A549 (cell line): Measurements from ENCODE around the gene ALX3. TPM values are rescaled to one million over a fixed set of nuclear protein-coding genes. Genes with fewer than 3 reads are reported as not detected.

Source experiments
- ATAC-seq, 2 experiments: fragments of 200-7000 bp in 1 of 2; fragments of >200 bp in 1 of 2; cut with Nextera tagmentation in 1 of 2; cut with Tn5 transposase in 1 of 2; 3 replicates each; pipeline versions ENCODE4 v1.8.0 to v1.9.1; 2018 to 2020; ENCODE audit warnings: mild to moderate bottlenecking in 1 of 2, moderate library complexity in 1 of 2
- CTCF ChIA-PET: fragments of 300-600 bp; sonication (Branson Sonifier 250); formaldehyde crosslinking; extraction: SDS; loops from one replicate; lab custom pipeline; 2021; ENCODE audit warnings: antibody characterized with exemption, inconsistent platforms; lab: Yijun Ruan, JAX
- POLR2A ChIA-PET: fragments of 350-600 bp; formaldehyde crosslinking; extraction: SDS; loops from one replicate; lab custom pipeline; 2021; ENCODE audit warnings: antibody characterized with exemption, inconsistent platforms; lab: Yijun Ruan, JAX
- DNase-seq, 2 experiments: peaks; one replicate each; pipeline versions ENCODE4 v3.0.0 to v3.0.0-alpha.2; 2011 to 2016; ENCODE audit warnings: low read depth in 1 of 2, low spot score in 1 of 2
- FAIRE-seq: peaks from 2 replicates; lab custom pipeline; 2011; peaks lifted over from hg19 to GRCh38; lab: Jason Lieb, UNC
- H3K27ac ChIP-seq, 2 experiments: fragments of >200 bp; sonication (Bioruptor Twin); formaldehyde crosslinking; 3 replicates each; pipeline ENCODE4 v1.5.1; 2016 to 2017
- H3K4me1 ChIP-seq: fragments of >200 bp; sonication (Bioruptor Twin); formaldehyde crosslinking; 3 replicates; pipeline ENCODE4 v1.6.1; 2016
- H3K4me2 ChIP-seq: fragments of >200 bp; sonication (Bioruptor Twin); formaldehyde crosslinking; 3 replicates; pipeline ENCODE4 v1.6.1; 2016
- H3K4me3 ChIP-seq: fragments of >200 bp; sonication (Bioruptor Twin); formaldehyde crosslinking; 3 replicates; pipeline ENCODE4 v1.5.1; 2016
- H3K9me3 ChIP-seq: fragments of >200 bp; sonication (Bioruptor Twin); formaldehyde crosslinking; 3 replicates; pipeline ENCODE4 v1.6.1; 2016
- ATOH8 ChIP-seq: fragments of 250-450 bp; sonication (Bioruptor Pico); IDR thresholded peaks from 2 replicates; pipeline ENCODE4 v1.5.0; 2020; ENCODE audit warnings: low read depth, mild to moderate bottlenecking, moderate library complexity
- CBX2 ChIP-seq: fragments of 200-600 bp; sonication (generic); IDR thresholded peaks from 2 replicates; pipeline ENCODE4 v1.6.1; 2016; ENCODE audit warnings: low read depth, mild to moderate bottlenecking, borderline replicate concordance
- EHF ChIP-seq: fragments of 250-450 bp; sonication (Bioruptor Pico); IDR thresholded peaks from 2 replicates; pipeline ENCODE4 v1.5.0; 2020; ENCODE audit warnings: mild to moderate bottlenecking
- EHMT2 ChIP-seq: fragments of 200-600 bp; sonication (generic); IDR thresholded peaks from 2 replicates; pipeline ENCODE4 v1.6.1; 2016; ENCODE audit warnings: antibody characterized with exemption, low read depth, mild to moderate bottlenecking, moderate library complexity
- FOSB ChIP-seq: fragments of 250-450 bp; sonication (Bioruptor Pico); IDR thresholded peaks from 2 replicates; pipeline ENCODE4 v1.5.0; 2020; ENCODE audit warnings: mild to moderate bottlenecking, moderate library complexity
- FOXS1 ChIP-seq: fragments of 250-450 bp; sonication (Bioruptor Pico); IDR thresholded peaks from 2 replicates; pipeline ENCODE4 v1.5.0; 2020; ENCODE audit warnings: mild to moderate bottlenecking, moderate library complexity
- GATA3 ChIP-seq: IDR thresholded peaks from 2 replicates; pipeline ENCODE4 v1.6.1; 2012; ENCODE audit warnings: borderline replicate concordance
- HOXA7 ChIP-seq: fragments of 250-450 bp; sonication (Bioruptor Pico); IDR thresholded peaks from 2 replicates; pipeline ENCODE4 v1.5.0; 2020; ENCODE audit warnings: mild to moderate bottlenecking, moderate library complexity
- JUN ChIP-seq, 2 experiments: fragments of >200 bp; sonication (Bioruptor Twin); formaldehyde crosslinking; IDR thresholded peaks; 2 replicates in 1 of 2; 3 replicates in 1 of 2; pipeline ENCODE4 v1.6.1; 2016 to 2017
- KDM1A ChIP-seq: fragments of 200-600 bp; sonication (generic); IDR thresholded peaks from 2 replicates; pipeline ENCODE4 v1.6.1; 2016; ENCODE audit warnings: low read depth, mild to moderate bottlenecking
- MAFK ChIP-seq: fragments of 450-650 bp; IDR thresholded peaks from 2 replicates; pipeline ENCODE4 v1.6.1; 2014; ENCODE audit not compliant: partially characterized antibody
- MAZ ChIP-seq: fragments of 150-350 bp; IDR thresholded peaks from 2 replicates; pipeline ENCODE4 v1.6.1; 2014; ENCODE audit warnings: antibody characterized with exemption, low read depth, low read length, borderline replicate concordance
- MYC ChIP-seq: IDR thresholded peaks from 2 replicates; pipeline ENCODE4 v1.6.1; 2012; ENCODE audit warnings: mild to moderate bottlenecking, inconsistent platforms, low read length, improper control_type of control experiment, borderline replicate concordance
- NPAS2 ChIP-seq: fragments of 250-450 bp; sonication (Bioruptor Pico); IDR thresholded peaks from 2 replicates; pipeline ENCODE4 v1.8.0; 2022; ENCODE audit warnings: mild to moderate bottlenecking, moderate library complexity, borderline replicate concordance
- PHF8 ChIP-seq: fragments of 200-600 bp; sonication (generic); IDR thresholded peaks from 2 replicates; pipeline ENCODE4 v1.6.1; 2016; ENCODE audit warnings: low read depth, mild to moderate bottlenecking, antibody characterized with exemption, moderate library complexity, borderline replicate concordance
- RCOR1 ChIP-seq: fragments of 150-350 bp; IDR thresholded peaks from 2 replicates; pipeline ENCODE4 v1.6.1; 2014; ENCODE audit warnings: antibody characterized with exemption, low read length, low read depth
- SREBF2 ChIP-seq: fragments of 450-650 bp; IDR thresholded peaks from 2 replicates; pipeline ENCODE4 v1.6.1; 2014; ENCODE audit warnings: mild to moderate bottlenecking, moderate library complexity
- WGBS: methylation state at CpG from one replicate; pipeline ENCODE4 v1.1.6; 2017; ENCODE audit errors: missing lambda C conversion rate; 5-methylcytosine and 5-hydroxymethylcytosine counted together
- polyA plus RNA-seq, 4 experiments: library from polyadenylated mRNA; depleted of rRNA in 3 of 4; stranded (reverse); fragments of >200 nt; fragmentation: RNase III in 1 of 4; extraction: RNeasy Plus Mini Kit Qiagen cat#74134 plus additional on column Dnase treatment in 1 of 4; gene quantifications; 2 replicates in 3 of 4; 3 replicates in 1 of 4; pipeline ENCODE4 v1.2.3, GENCODE V29; 2011 to 2017
- TF ChIP-seq, protein P1 (sequence below): fragments of >200 bp; sonication (Bioruptor Twin); formaldehyde crosslinking; IDR thresholded peaks from 3 replicates; pipeline ENCODE4 v1.5.1; 2016
- TF ChIP-seq, protein P2 (sequence below): fragments of 150-350 bp; IDR thresholded peaks from 2 replicates; pipeline ENCODE4 v1.6.1; 2014; ENCODE audit warnings: low read depth, mild to moderate bottlenecking, low read length

The ALX3 gene
- polyA plus RNA-seq, 2 of the 4 experiments (the other 2 are of a cell fraction) = not detected

- ChIA-PET CTCF (interaction anchor here (0.7 to 1.7 kb wide), 3 partner anchors 21 to 32 kb away, joined by 3 to 6 read pairs (median 4); no protein-coding TSS in a partner anchor), POLR2A (no interaction called here)
- Histone ChIP-seq H3K4me2 (no peak overlapping the region), H3K4me1 (no peaks in the 10 kb centered on the region), H3K4me3 (no peak overlapping the region), H3K27ac (no peak overlapping the region), H3K9me3 (no peaks in the 10 kb centered on the region)
- TF ChIP-seq SREBF2 = no peak
- DNase-seq = no peak
- no peak for ATAC-seq
- WGBS = 47% methylated on average over 4 of the region's 4 CpGs
- FAIRE-seq = no peak
Observed at GRCh38 chr1:110074166-110074565, 3.7 kb upstream of the ALX3 start.

- POLR2A ChIA-PET = no interaction called here
- ATAC-seq (no peak), DNase-seq (no peak), FAIRE-seq (no peak)
- H3K9me3 ChIP-seq = no peaks in the 10 kb centered on the region
- 93% methylated on average over 14 of the region's 52 CpGs for WGBS
- CTCF ChIA-PET = no interaction called here
- no peak overlapping the region for H3K4me2 ChIP-seq
- H3K27ac ChIP-seq = no peak overlapping the region
- TF ChIP-seq JUN (IDR thresholded peaks at IDR 0.05) (no peak), ATOH8 (no peak), MAFK (no peak)
- no peak overlapping the region for H3K4me3 ChIP-seq
- H3K4me1 ChIP-seq = no peaks in the 10 kb centered on the region
Observed at GRCh38 chr1:110070282-110070669, 196 bp downstream of the ALX3 start.

- CTCF ChIA-PET = interaction anchor here (1.6 kb wide), 1 partner anchor 19 kb away, joined by 3 read pairs; no protein-coding TSS in a partner anchor
- DNase-seq (no peak), ATAC-seq (no peak), FAIRE-seq (no peak)
- Histone ChIP-seq H3K4me1 (no peaks in the 10 kb centered on the region), H3K27ac (no peak overlapping the region), H3K4me3 (no peak overlapping the region), H3K9me3 (no peaks in the 10 kb centered on the region), H3K4me2 (no peak overlapping the region)
- 89% methylated on average over 39 of the region's 64 CpGs for WGBS
- TF ChIP-seq GATA3 (no peak), JUN (IDR thresholded peaks at IDR 0.05) (no peak), FOXS1 (CRISPR knock-in tag) (no peak), EHMT2 (no peak), HOXA7 (CRISPR knock-in tag) (no peak), MAZ (no peak), MAFK (no peak), RCOR1 (no peak), CBX2 (no peak), MYC (no peak), KDM1A (no peak), EHF (no peak), PHF8 (no peak), NPAS2 (CRISPR knock-in tag) (no peak), FOSB (CRISPR knock-in tag) (no peak), ATOH8 (no peak)
- TF ChIP-seq, protein P1, sequence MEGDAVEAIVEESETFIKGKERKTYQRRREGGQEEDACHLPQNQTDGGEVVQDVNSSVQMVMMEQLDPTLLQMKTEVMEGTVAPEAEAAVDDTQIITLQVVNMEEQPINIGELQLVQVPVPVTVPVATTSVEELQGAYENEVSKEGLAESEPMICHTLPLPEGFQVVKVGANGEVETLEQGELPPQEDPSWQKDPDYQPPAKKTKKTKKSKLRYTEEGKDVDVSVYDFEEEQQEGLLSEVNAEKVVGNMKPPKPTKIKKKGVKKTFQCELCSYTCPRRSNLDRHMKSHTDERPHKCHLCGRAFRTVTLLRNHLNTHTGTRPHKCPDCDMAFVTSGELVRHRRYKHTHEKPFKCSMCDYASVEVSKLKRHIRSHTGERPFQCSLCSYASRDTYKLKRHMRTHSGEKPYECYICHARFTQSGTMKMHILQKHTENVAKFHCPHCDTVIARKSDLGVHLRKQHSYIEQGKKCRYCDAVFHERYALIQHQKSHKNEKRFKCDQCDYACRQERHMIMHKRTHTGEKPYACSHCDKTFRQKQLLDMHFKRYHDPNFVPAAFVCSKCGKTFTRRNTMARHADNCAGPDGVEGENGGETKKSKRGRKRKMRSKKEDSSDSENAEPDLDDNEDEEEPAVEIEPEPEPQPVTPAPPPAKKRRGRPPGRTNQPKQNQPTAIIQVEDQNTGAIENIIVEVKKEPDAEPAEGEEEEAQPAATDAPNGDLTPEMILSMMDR = no peak
- TF ChIP-seq, protein P2, sequence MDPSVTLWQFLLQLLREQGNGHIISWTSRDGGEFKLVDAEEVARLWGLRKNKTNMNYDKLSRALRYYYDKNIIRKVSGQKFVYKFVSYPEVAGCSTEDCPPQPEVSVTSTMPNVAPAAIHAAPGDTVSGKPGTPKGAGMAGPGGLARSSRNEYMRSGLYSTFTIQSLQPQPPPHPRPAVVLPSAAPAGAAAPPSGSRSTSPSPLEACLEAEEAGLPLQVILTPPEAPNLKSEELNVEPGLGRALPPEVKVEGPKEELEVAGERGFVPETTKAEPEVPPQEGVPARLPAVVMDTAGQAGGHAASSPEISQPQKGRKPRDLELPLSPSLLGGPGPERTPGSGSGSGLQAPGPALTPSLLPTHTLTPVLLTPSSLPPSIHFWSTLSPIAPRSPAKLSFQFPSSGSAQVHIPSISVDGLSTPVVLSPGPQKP = no peak
- POLR2A ChIA-PET = no interaction called here
Observed at GRCh38 chr1:110069404-110070281, 829 bp downstream of the ALX3 start.
